AG10803 (cell line): Measurements from ENCODE around the gene PKLR.
"Not testable (repeated sequence)": the region's sequence is repeated elsewhere in the genome, so short reads cannot be mapped to it uniquely, and the experiment has no call there.

Experiments used
- DNase-seq: peaks from one replicate; pipeline ENCODE4 v3.0.0; 2010; ENCODE audit warnings: low read depth
- H3K4me3 ChIP-seq: 2 replicates; pipeline ENCODE4 v1.5.1; 2011; ENCODE audit warnings: mild to moderate bottlenecking, low read length, control low read depth
- CTCF ChIP-seq: conservative IDR thresholded peaks from 2 replicates; pipeline ENCODE4 v1.5.1; 2011; ENCODE audit warnings: mild to moderate bottlenecking, low read length, control low read depth, inconsistent platforms

The PKLR gene

GRCh38 chr1:155295183-155295941 is 5.9 kb downstream of the PKLR start:
- H3K4me3 ChIP-seq: no peak overlapping the region
- TF ChIP-seq CTCF: no peak
- no peak for DNase-seq

GRCh38 chr1:155294520-155295182 is 6.6 kb downstream of the PKLR start:
- no peak for TF ChIP-seq CTCF
- H3K4me3 ChIP-seq: no peak overlapping the region
- no peak for DNase-seq

- no peak overlapping the region for H3K4me3 ChIP-seq
- TF ChIP-seq CTCF: no peak
- DNase-seq: no peak
Measured at GRCh38 chr1:155293086-155293749, 8.0 kb downstream of the PKLR start.

- DNase-seq, H3K4me3 ChIP-seq: not testable (repeated sequence)
Measured at GRCh38 chr1:155291006-155291405, 10.2 kb downstream of the PKLR start.

- DNase-seq: no peak
- no peak for TF ChIP-seq CTCF
- no peak overlapping the region for H3K4me3 ChIP-seq
Measured at GRCh38 chr1:155287987-155288543, 13.2 kb downstream of the PKLR start.

- H3K4me3 ChIP-seq: no peak overlapping the region
- TF ChIP-seq CTCF: no peak
- DNase-seq: no peak
Measured at GRCh38 chr1:155286544-155286943, 14.7 kb downstream of the PKLR start.

- no peak for TF ChIP-seq CTCF
- no peak overlapping the region for H3K4me3 ChIP-seq
- DNase-seq: no peak
Measured at GRCh38 chr1:155285631-155286044, 15.6 kb downstream of the PKLR start.
